ENCODE data around the gene SPART.

The SPART gene

GRCh38 chr13:36346222-36347083 lies at the start of gene SPART:
TSS of gene SPART (minus strand) at chr13:36346394. CDS start at chr13:36335830, 10,564 bp downstream.
- DNase-seq = peak; percentile 37 to 86

GRCh38 chr13:36395280-36395679 lies 49.1 kb upstream of the SPART start:
- no peak for DNase-seq

GRCh38 chr13:36385489-36385888 lies 39.3 kb upstream of the SPART start:
- no peak for DNase-seq

- no peak for DNase-seq
These were observed 35.8 kb upstream of the SPART start for GRCh38 chr13:36382030-36382429.

GRCh38 chr13:36377826-36378468 lies 31.8 kb upstream of the SPART start:
- DNase-seq = no peak

- DNase-seq = no peak
These were observed 27.9 kb upstream of the SPART start for GRCh38 chr13:36374063-36374462.

- DNase-seq = no peak
These were observed 25.0 kb upstream of the SPART start for GRCh38 chr13:36371185-36371584.

GRCh38 chr13:36370108-36370429 lies 23.9 kb upstream of the SPART start:
- no peak for DNase-seq

GRCh38 chr13:36369268-36370107 lies 23.3 kb upstream of the SPART start:
- no peak for DNase-seq

GRCh38 chr13:36366031-36366430 lies 19.8 kb upstream of the SPART start:
- DNase-seq = no peak

- DNase-seq = no peak
These were observed 17.2 kb upstream of the SPART start for GRCh38 chr13:36363366-36363863.

GRCh38 chr13:36362914-36363313 lies 16.7 kb upstream of the SPART start:
- DNase-seq = no peak

GRCh38 chr13:36362251-36362650 lies 16.1 kb upstream of the SPART start:
- no peak for DNase-seq

GRCh38 chr13:36360903-36361302 lies 14.7 kb upstream of the SPART start:
- no peak for DNase-seq

GRCh38 chr13:36359301-36359950 lies 13.2 kb upstream of the SPART start:
- no peak for DNase-seq

GRCh38 chr13:36358175-36358718 lies 12.1 kb upstream of the SPART start:
- no peak for DNase-seq

- DNase-seq = no peak
These were observed 11.5 kb upstream of the SPART start for GRCh38 chr13:36357692-36358091.

GRCh38 chr13:36357231-36357630 lies 11.0 kb upstream of the SPART start:
- DNase-seq = no peak

GRCh38 chr13:36356058-36356457 lies 9.9 kb upstream of the SPART start:
- DNase-seq = no peak

- DNase-seq = no peak
These were observed 9.4 kb upstream of the SPART start for GRCh38 chr13:36355632-36356031.

- DNase-seq = no peak
These were observed 8.8 kb upstream of the SPART start for GRCh38 chr13:36354842-36355623.

- no peak for DNase-seq
These were observed 6.8 kb upstream of the SPART start for GRCh38 chr13:36353001-36353400.
